ENCODE measurements around the gene MCC. TPM values are rescaled to one million over a fixed set of nuclear protein-coding genes. Genes with fewer than 3 reads are reported as not detected.

The MCC gene
- total RNA-seq, 1 donor from 2014 or later = 2.5 TPM

GRCh38 chr5:113176196-113176595 lies 312.1 kb downstream of the MCC start:
- no peaks in the 10 kb centered on the region for H3K36me3 Mint-ChIP-seq
- H3K4me3 Mint-ChIP-seq = no peak overlapping the region
- no peak overlapping the region for H3K27ac ChIP-seq
- no peak for TF ChIP-seq EZH2phosphoT487 (IDR thresholded peaks at IDR 0.05)
- no peak for DNase-seq (ENCODE audit: low spot score)
- H3K4me3 ChIP-seq = no peak overlapping the region
- H3K9me3 ChIP-seq (ENCODE audit: low read depth) = no peaks in the 10 kb centered on the region
- H3K27ac Mint-ChIP-seq = no peak overlapping the region
- no peaks in the 10 kb centered on the region for H4K20me1 ChIP-seq (ENCODE audit: low read depth)
- H2AFZ ChIP-seq (replicated peaks) = no peak overlapping the region
- H3F3A ChIP-seq (ENCODE audit: low read depth) = no peaks in the 10 kb centered on the region
- peaks cover 2% of the 10 kb centered on the region for H3K27me3 Mint-ChIP-seq (ENCODE audit: insufficient read depth, low read depth)
- H3K36me3 ChIP-seq = no peaks in the 10 kb centered on the region
- H3K79me2 ChIP-seq (ENCODE audit: low read depth) = no peaks in the 10 kb centered on the region
- peaks cover 6% of the 10 kb centered on the region for H3K4me1 ChIP-seq
- H3K9me3 Mint-ChIP-seq = no peaks in the 10 kb centered on the region
- no peaks in the 10 kb centered on the region for H3K27me3 ChIP-seq
- no peaks in the 10 kb centered on the region for H3K4me1 Mint-ChIP-seq
- no peak overlapping the region for H3K9ac ChIP-seq
- no peak overlapping the region for H3K4me2 ChIP-seq

GRCh38 chr5:113172231-113172826 lies 315.9 kb downstream of the MCC start:
- Histone ChIP-seq H3K9ac (no peak overlapping the region), H3K4me1 (peaks cover 9% of the 10 kb centered on the region), H3K9me3 (ENCODE audit: low read depth) (no peaks in the 10 kb centered on the region), H3K4me2 (no peak overlapping the region), H3K4me3 (no peak overlapping the region), H4K20me1 (ENCODE audit: low read depth) (no peaks in the 10 kb centered on the region), H2AFZ (replicated peaks) (no peak overlapping the region), H3K27ac (no peak overlapping the region), H3K27me3 (no peaks in the 10 kb centered on the region), H3K79me2 (ENCODE audit: low read depth) (no peaks in the 10 kb centered on the region), H3K36me3 (no peaks in the 10 kb centered on the region), H3F3A (ENCODE audit: low read depth) (no peaks in the 10 kb centered on the region)
- peaks cover 4% of the 10 kb centered on the region for H3K4me1 Mint-ChIP-seq
- no peak overlapping the region for H3K4me3 Mint-ChIP-seq
- H3K36me3 Mint-ChIP-seq = no peaks in the 10 kb centered on the region
- TF ChIP-seq CTCF (IDR thresholded peaks at IDR 0.05) (no peak), EZH2phosphoT487 (IDR thresholded peaks at IDR 0.05) (no peak), EZH2 (IDR thresholded peaks at IDR 0.05) (no peak)
- no peaks in the 10 kb centered on the region for H3K9me3 Mint-ChIP-seq
- no peak for DNase-seq (ENCODE audit: low spot score)
- H3K27ac Mint-ChIP-seq = no peak overlapping the region
- peaks cover 2% of the 10 kb centered on the region for H3K27me3 Mint-ChIP-seq (ENCODE audit: insufficient read depth, low read depth)

- TF ChIP-seq CTCF (IDR thresholded peaks at IDR 0.05) (no peak), EZH2phosphoT487 (IDR thresholded peaks at IDR 0.05) (no peak), EZH2 (IDR thresholded peaks at IDR 0.05) (no peak)
- Histone ChIP-seq H3K9ac (no peak overlapping the region), H3K4me1 (peaks cover 9% of the 10 kb centered on the region), H4K20me1 (ENCODE audit: low read depth) (no peaks in the 10 kb centered on the region), H3K9me3 (ENCODE audit: low read depth) (no peaks in the 10 kb centered on the region), H3K4me3 (no peak overlapping the region), H3K36me3 (no peaks in the 10 kb centered on the region), H3K27ac (no peak overlapping the region), H3K4me2 (no peak overlapping the region), H3K79me2 (ENCODE audit: low read depth) (no peaks in the 10 kb centered on the region), H3K27me3 (no peaks in the 10 kb centered on the region), H3F3A (ENCODE audit: low read depth) (no peaks in the 10 kb centered on the region), H2AFZ (replicated peaks) (no peak overlapping the region)
- DNase-seq (ENCODE audit: low spot score) = no peak
- H3K27ac Mint-ChIP-seq = no peak overlapping the region
- H3K36me3 Mint-ChIP-seq = no peaks in the 10 kb centered on the region
- H3K27me3 Mint-ChIP-seq (ENCODE audit: insufficient read depth, low read depth) = no peaks in the 10 kb centered on the region
- H3K9me3 Mint-ChIP-seq = no peaks in the 10 kb centered on the region
- H3K4me1 Mint-ChIP-seq = peaks cover 8% of the 10 kb centered on the region
- no peak overlapping the region for H3K4me3 Mint-ChIP-seq
These were observed 316.7 kb downstream of the MCC start for GRCh38 chr5:113171520-113171919.

- H3K9me3 Mint-ChIP-seq = no peaks in the 10 kb centered on the region
- H3K36me3 Mint-ChIP-seq = no peaks in the 10 kb centered on the region
- Histone ChIP-seq H3K79me2 (ENCODE audit: low read depth) (no peaks in the 10 kb centered on the region), H4K20me1 (ENCODE audit: low read depth) (no peaks in the 10 kb centered on the region), H3K36me3 (no peaks in the 10 kb centered on the region), H3K9ac (no peak overlapping the region), H3K27ac (no peak overlapping the region), H3K27me3 (no peaks in the 10 kb centered on the region), H3K4me2 (no peak overlapping the region), H3K4me3 (no peak overlapping the region), H3K4me1 (peaks cover 9% of the 10 kb centered on the region), H3F3A (ENCODE audit: low read depth) (no peaks in the 10 kb centered on the region), H3K9me3 (ENCODE audit: low read depth) (no peaks in the 10 kb centered on the region), H2AFZ (replicated peaks) (no peak overlapping the region)
- TF ChIP-seq EZH2 (IDR thresholded peaks at IDR 0.05) = no peak
- TF ChIP-seq CTCF (IDR thresholded peaks at IDR 0.05) = no peak
- no peak for TF ChIP-seq EZH2phosphoT487 (IDR thresholded peaks at IDR 0.05)
- no peak for DNase-seq (ENCODE audit: low spot score)
- no peaks in the 10 kb centered on the region for H3K27me3 Mint-ChIP-seq (ENCODE audit: insufficient read depth, low read depth)
- H3K4me1 Mint-ChIP-seq = peaks cover 8% of the 10 kb centered on the region
- H3K27ac Mint-ChIP-seq = no peak overlapping the region
- no peak overlapping the region for H3K4me3 Mint-ChIP-seq
These were observed 317.5 kb downstream of the MCC start for GRCh38 chr5:113170707-113171106.
